ENCODE measurements around the gene KRTCAP2. TPM values are rescaled to one million over a fixed set of nuclear protein-coding genes. Genes with fewer than 3 reads are reported as not detected.

The KRTCAP2 gene
- total RNA-seq, 1 donor from 2014 or later: 232 TPM

DNA sequence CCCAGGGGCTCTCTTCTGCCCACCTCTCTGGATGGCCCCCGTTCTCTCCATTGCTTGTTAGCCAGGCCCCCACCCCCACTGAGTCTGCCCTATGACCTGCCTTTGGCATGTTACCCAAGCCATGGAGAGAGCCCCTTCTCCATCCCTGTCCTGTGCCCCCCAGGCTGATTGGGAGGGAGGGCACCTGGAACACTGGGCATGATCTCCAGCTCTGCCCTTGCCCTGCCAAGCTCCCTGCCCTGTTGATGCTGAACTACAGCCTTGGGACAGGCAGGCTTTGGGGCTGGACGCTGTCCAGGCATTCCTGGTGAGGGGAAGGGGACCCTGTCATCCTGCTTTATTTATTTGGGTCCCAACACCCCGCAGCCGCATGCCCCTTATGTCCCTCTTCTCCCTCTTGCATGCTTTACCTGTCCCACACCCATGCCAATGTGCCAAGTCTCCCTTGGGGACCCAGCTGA, 11.3 kb upstream of the KRTCAP2 start:
- DNase-seq (ENCODE audit: low read depth in 2 of 2): no peak

DNA sequence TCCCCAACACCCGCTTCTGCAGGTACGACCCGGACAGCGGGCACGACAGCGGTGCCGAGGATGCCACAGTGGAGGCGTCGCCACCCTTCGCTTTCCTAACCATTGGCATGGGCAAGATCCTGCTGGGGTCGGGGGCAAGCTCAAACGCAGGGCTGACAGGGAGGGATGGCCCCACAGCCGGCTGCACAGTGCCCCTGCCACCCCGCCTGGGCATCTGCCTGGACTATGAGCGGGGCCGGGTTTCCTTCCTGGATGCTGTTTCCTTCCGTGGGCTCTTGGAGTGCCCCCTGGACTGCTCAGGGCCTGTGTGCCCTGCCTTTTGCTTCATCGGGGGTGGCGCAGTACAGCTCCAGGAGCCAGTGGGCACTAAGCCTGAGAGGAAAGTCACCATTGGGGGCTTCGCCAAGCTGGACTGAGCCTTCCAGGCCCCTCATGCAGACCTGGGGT, 10.7 kb upstream of the KRTCAP2 start:
- DNase-seq (ENCODE audit: low read depth in 2 of 2): no peak

DNA sequence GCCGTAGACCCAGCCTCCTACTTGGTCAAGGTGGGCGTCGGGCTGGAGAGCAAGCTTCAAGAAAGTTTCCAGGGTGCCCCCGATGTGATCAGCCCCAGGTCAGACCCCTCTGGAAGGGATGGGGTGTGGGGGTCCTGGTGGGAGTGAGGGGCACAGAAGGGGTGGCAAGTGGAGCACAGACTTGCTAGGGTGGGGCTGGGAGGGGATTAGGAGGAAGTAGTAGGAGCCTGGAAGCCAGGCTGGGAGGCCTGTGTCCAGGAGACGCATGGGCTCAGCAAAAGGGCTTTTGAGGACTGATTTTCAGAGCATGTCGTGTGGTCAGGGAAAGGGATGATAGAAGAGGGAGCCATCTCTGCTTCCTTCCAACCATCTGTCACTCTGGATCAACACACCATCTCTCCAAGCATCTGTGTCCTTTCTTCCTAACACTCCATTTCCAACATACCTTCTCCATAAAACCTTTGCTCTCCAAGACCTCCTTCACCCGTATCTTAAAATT, 9.0 kb upstream of the KRTCAP2 start:
- no peak for DNase-seq (ENCODE audit: low read depth in 2 of 2)

DNA sequence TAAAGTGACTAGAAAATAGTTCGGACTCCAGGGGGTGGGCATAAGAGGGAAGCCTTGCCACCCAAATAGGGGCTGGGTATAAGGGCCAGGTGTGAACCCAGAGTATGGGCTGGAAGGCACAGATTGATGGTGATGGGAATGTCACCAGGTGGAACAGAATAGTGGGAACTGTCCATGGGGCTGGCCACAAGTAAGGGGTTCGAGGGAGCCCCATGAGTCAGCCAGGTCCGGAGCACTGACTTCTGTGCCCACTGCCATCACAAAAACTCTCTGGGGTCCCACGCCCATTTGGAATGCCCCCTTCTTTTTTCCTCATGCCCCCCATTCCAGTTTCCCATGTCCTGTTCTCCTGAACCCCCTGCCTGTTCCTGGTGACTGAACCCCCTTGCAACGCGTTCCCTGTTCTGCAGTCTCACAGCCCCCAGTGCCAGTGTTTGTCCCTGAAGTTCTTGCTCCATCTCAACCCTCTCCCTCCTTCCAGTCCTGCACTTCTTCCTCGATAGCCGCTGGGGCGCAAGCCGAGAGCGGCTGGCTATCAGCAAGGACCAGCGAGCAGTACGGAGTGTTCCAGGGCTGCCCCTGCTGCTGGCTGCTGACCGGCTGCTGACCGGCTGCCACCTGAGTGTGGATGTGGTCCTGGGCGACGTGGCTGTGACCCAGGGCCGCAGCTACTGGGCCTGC, 8.4 kb upstream of the KRTCAP2 start:
- no peak for DNase-seq (ENCODE audit: low read depth in 2 of 2)

DNA sequence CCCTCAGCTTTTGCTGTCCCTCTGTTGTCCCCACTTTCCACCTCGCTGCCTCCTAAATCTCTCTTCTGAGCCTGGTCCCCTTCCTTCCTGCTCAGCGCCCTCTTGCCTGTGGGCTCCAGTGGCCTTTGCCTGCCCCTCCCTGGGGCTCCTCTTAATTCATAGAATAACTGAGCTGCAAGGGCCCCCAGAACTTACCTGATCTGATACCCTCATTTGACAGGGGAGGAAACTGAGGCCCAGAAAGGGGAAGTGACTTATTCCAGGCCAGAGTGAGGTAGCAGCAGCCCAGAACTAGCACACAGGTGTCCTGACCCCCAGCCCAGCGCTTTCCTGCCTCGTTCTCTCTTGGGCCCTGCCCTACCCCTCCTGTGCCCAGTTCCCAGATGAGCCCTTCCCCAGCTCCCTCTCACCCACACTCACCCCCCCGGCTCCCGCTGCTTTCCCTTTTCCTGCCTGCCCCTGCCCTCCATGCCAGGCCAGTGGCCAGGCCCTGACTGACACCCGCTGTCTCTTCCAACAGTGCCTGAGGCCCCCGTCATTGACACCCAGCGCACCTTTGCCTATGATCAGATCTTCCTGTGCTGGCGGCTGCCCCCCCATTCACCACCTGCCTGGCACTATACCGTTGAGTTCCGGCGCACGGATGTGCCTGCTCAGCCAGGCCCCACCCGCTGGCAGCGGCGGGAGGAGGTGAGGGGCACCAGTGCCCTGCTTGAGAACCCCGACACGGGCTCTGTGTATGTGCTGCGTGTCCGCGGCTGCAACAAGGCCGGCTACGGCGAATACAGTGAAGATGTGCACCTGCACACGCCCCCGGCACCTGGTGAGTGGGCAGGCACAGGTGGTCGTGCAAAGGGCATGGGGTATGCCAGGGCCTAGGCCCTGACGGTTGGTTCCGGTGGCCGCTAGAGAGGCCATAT, 6.3 kb upstream of the KRTCAP2 start:
- no peak for DNase-seq (ENCODE audit: low read depth in 2 of 2)

DNA sequence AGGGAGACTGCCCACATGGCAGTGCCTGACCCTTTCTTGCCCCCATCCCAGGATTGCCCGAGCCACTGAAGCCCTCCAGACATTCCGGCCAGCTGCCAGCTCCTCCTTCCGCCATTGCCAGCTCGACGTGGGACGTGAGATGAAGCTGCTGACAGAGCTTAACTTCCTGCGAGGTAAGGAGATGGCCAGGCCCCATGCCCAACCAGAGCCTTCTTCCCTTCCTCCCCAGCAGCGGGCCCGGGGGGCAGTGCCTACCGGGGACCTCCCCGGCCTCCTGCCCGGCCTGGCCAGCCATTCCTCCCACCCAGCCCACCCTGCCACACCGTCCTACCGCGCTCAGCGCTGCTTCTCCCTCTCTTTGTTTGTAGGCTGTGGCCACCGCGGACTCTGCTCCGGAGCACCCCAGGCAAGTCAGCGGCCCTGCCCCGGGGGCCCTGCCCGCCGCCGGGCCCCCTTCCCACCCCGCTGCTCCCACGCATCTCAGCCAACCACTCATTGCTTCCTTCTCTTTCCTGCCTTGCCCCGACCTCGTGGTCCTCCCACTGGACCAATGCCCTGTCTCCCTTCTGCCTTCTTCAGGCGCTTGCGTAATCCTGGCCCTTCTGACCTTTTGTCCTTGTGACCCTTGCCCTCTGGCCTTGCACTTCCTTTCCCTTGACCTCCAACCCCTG, 5.5 kb upstream of the KRTCAP2 start:
- DNase-seq (ENCODE audit: low read depth in 2 of 2): no peak

DNA sequence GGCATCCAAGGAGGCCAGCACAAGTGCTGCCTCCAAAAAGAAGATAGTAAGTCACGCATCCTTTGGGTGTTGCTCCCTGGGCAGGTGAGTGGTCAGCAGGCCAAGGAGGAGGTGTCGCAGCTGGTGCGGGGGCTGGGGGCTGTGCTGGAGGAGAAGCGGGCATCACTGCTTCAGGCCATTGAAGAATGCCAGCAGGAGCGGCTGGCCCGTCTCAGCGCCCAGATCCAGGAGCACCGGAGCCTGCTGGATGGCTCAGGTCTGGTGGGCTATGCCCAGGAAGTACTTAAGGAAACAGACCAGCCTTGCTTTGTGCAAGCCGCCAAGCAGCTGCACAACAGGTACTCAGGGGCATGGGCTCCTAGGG, 4.8 kb upstream of the KRTCAP2 start:
- DNase-seq (ENCODE audit: low read depth in 2 of 2): no peak

DNA sequence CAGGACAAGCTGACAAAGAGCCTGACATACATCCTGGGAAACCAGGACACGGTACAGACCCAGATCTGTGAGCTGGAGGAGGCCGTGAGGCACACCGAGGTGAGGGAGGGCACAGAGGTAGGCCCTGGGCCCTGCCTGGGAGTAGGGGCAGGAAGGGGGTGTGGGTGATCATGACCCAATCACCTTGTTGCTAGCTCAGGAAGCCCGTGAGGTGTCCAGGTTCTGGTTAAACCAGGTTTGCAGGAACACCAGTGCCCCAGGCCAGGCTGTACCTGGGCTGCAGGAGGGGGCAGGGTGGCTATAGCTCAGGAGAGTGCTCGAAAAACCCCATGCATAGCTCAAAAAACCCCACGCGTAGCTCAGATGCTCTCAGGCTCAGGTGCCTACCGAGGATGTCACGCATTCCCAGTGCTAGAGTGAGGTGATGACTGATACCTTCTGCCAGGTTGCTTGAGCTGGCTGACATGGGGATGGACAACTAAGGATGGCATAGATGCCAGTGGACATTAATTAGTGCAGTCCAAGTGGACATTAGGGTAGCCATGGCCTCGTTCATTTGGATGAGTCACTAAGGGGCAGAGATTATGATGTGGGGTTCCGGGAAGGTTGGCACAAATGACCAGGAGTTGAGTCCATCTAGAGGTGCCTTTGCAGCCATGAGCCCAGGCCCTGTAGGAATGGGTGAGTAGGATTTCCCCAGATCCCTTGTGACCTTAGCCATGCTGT, 4.3 kb upstream of the KRTCAP2 start:
- no peak for DNase-seq (ENCODE audit: low read depth in 2 of 2)

DNA sequence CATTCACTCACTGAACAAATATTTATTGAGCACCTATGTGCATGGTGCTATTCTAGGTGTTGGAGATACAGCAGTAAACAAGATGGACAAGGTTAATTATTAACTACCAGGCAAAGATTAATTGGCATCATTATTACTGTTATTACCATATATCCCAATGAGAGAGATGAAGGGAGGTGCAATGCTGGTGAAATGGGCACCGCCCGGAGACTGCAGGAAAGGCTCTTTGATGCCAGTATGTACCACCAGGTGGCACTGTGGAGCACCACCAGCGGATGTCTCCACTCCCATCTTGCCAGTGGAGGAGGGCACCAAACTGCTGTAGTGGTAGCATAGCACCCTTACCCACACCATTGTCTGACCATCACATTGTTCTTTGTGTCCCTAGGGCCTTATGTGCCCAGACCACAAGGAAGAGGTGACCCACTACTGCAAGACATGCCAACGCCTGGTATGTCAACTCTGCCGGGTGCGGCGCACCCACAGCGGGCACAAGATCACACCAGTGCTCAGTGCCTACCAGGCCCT, 3.5 kb upstream of the KRTCAP2 start:
- peak; percentile 71 to 76 for DNase-seq (ENCODE audit: low read depth in 2 of 2)

DNA sequence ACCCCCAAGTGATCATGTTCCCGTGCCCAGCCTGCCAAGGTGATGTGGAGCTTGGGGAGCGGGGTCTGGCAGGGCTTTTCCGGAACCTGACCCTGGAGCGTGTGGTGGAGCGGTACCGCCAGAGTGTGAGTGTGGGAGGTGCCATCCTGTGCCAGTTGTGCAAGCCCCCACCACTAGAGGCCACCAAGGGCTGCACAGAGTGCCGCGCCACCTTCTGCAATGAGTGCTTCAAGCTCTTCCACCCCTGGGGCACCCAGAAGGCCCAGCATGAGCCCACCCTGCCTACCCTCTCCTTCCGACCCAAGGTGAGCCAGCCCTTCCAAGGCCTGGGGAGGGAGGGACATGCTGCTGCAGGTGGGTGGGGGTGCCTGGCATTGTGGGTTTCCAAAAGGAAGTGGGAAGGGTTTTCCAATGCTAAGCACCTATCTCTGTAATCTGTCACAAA, 2.8 kb upstream of the KRTCAP2 start:
- DNase-seq (ENCODE audit: low read depth in 2 of 2): no peak

DNA sequence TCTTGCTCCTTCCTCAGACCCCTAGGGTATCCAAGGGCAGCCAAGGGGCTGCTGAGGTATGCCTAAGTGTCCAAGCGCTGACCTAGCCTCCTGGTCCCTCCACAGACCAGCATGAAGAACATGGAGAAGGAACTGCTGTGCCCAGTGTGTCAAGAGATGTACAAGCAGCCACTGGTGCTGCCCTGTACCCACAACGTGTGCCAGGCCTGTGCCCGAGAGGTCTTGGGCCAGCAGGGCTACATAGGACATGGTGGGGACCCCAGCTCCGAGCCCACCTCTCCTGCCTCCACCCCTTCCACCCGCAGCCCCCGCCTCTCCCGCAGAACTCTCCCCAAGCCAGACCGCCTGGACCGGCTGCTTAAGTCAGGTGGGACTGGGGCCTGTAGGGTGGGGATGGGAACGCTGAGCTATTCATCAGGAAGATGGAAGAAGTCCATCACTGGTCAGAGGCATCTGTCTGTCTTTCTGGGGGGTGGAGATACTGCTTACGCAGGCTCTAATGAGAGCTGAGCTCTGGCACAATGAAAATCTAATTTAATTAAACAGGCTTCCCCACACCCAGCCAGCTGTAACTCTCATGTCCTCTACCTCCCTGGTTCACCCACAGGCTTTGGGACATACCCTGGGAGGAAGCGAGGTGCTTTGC, 2.3 kb upstream of the KRTCAP2 start:
- no peak for DNase-seq (ENCODE audit: low read depth in 2 of 2)

DNA sequence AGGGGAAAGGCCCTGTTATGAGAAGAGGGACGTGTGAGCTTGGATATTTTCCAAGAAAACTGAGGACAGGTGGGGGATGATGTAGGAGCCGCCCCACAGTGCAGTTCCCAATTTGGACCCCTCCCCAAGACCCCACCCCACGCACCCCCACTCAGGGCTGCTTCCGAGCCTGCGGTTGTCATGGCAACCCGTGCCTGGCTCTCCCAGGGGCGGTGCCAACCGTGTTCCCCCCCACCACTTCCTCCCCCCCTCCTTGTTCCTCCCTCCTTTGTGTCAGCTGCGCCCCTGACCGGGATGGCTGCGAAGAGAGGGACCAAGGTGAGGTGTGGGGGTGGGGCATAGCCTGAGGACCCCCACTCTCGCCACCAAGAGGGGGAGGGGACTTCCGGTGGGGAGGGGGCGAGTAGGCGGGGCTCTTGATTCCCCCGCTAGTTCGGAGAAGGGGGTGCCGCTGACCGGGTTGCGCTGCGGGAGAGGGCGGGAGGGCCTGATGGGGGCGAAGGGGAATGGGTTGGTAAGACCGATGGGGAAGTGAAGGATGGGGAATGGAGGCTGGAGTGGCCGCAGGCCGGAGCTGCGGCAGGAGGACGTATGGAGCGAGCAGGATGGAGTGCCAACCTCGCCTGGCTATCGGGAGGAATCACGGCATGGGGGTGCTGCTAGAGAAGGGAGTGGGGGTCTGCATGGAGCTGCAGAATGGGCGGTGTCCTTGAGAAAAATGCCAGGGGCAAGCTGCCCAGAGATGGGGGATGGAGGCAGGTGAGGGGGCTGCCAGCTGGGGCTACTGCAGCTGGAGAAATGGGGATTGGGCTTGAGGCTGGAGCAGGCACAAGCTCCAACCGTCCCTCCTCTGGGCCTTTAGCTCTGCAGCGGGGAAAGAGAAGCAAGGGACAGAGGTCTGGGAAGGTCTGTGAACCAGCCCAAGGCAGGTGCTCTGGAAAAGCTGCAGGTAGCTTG, 1.5 kb upstream of the KRTCAP2 start:
- DNase-seq (ENCODE audit: low read depth in 2 of 2): peak; percentile 28 to 39

DNA sequence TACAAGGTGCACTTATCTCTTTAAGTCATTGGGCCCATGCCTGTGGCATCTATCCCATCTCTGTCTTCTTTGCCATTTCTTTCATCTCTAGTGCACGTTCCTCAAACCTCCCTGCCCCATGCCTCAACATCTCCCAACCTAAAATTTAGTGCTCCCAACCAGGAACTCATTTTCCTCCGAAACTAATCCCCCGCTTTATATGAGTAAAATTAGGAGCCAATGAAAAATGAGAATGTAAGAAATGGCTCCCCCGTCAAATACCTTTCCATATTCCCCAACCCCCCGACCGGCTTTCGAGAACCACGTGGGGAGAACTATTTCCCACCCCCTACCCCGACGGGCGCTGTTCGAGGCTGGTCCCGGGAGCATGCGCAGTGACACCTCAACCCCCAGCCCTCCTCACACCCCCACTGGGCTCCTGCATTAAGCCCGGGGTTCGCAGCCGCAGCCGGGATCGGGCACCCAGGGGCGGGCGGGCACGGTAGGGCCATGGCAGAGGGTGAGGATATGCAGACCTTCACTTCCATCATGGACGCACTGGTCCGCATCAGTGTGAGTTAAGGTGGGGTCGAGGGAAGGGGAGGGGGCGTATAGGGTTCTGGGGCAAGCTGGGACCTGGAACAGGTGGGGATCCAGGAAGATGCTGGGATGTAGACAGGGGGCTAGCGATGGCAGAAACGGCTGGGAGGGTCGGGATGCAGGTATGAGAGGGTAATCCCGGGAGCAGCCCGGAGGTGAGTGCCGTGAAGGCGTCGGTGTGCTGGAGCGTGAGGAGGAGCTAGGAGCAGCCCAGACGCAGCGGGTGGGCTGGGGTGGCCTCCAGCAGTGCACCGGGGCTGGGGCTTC, 597 bp upstream of the KRTCAP2 start, which contains the start of gene TRIM46:
Gene TRIM46 (plus strand): TSS at position 372 of the 846 bp plus-strand sequence. CDS start 118 bp downstream, at position 490.
- DNase-seq (ENCODE audit: low read depth in 2 of 2): peak; percentile 49 to 57

DNA sequence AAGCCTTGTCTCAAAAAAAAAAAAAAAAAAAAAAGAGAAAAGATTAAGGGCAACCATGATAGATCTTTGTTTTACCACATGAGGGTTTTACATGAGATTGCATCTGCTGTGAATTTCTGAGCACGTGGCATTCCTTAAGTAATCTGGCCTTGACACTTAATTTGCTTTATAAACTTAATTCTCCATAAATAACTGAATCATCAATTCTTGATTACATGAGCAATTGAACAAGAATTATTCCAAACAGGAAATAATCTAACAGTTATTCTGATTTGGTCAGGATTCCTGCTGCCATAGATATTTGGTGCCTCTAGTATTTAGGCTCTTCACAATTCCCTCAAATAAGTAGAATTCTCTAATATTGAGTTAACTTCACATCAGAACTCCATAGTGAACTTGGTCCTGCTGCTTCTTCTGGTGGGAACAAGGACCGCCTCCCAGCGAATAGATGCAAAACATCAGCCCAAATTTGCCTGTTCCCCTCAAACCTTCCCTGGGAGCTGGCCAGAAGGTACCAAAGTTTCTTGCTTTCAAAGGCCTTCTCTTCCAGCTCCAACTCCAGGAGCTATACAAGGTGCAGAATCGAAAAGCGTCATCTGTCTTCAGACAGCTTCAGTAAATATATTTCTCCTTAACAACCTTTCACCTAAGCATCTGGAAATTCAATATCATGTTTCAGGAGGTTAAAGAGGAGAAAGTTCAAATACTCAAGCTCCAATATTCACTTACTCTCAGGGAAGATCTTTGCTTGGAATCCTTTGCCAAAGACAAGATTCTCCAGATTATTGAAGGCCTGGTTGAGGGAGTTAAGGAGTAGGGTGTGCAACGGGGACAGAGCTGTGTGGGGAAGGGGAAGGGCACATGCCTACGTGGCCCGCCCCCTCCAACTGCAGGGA, 1.0 kb downstream of the KRTCAP2 start:
- DNase-seq (ENCODE audit: low read depth in 2 of 2): no peak

DNA sequence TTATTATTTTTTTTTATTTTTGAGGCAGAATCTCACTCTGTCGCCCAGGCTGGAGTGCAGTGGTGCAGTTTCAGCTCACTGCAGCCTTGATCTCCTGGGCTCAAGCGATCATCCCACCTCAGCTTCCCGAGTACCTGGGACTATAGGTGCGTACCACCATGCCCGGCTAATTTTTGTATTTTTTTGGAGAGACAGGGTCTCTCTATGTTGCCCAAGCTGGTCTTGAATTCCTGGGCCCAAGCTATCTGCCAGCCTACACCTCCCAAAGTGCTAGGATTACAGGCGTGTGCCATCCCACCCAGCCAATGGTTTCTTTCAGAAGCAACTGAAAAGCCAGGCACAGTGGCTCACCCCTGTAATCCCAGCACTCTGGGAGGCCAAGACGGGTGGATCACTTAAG, 2.3 kb downstream of the KRTCAP2 start:
- DNase-seq (ENCODE audit: low read depth in 2 of 2): no peak

DNA sequence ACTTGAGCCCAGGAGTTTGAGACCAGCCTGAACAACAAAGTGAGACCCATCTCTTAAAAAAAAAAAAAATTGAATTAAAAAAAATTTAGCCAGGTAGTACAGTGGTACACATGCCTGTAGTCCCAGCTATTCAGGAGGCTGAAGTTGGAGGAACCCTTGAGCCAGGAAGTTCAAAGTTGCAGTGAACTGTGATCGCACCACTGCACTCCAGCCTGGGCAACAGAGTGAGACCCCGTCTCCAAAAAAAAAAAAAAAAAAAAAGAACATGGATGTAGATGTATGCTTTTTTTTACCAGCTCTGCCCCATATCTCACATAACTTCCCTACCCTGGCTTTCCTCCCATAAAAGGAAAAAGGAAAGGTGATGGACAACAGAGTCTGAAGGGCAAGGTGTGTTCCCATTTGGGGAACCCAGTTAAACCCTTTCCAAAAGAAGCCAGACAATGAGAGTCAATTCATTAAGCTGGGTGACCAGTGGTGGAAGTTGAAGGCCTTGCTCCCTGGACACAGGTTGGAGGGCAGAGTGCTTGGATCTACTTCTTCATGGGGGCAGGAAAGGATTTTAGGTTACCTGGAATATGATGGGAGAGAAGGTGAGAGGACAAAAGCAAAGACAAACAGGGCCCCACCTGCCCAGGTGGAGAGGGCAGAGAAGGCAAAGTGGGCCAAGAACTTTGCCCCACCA, 2.9 kb downstream of the KRTCAP2 start:
- no peak for DNase-seq (ENCODE audit: low read depth in 2 of 2)

DNA sequence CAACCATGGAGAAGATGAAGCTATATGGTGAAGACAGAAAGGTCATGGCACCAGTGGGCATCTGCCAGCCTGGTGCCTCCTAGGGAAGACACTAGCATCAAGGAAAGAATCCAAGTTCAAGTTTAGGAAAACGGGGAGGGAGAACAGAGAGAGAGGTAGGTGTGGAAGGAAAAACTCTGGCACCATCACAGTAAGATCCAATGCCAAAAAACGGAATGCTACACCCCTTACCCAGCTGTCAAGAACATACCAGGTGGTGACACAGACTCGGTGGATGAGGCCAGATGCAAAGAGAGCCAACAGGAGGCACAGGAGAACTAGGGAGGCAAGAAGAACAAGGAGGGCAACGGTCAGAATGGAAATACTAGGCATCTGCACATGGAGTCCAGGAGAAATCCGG, 3.6 kb downstream of the KRTCAP2 start:
- DNase-seq (ENCODE audit: low read depth in 2 of 2): no peak

All from lung microvascular endothelial cell (primary cell).